MM.1S (cell line): Measurements from ENCODE around the gene DISC1.

ENCODE experiments used
- DNase-seq: peaks from one replicate; pipeline ENCODE4 v3.0.0-alpha.2; 2015
- H2AFZ ChIP-seq: fragments of 300-600 bp; sonication (generic); 2 replicates; pipeline ENCODE4 v1.6.0; 2016; ENCODE audit warnings: antibody characterized with exemption, low read length
- H3F3A ChIP-seq: fragments of 300-600 bp; sonication (generic); 2 replicates; pipeline ENCODE4 v1.6.1; 2016; ENCODE audit warnings: mild to moderate bottlenecking, antibody characterized with exemption, low read length, moderate library complexity, mixed read lengths; ENCODE audit not compliant: insufficient read depth
- H3K27ac ChIP-seq: fragments of 300-600 bp; sonication (generic); 2 replicates; pipeline ENCODE4 v1.5.1; 2016; ENCODE audit warnings: mild to moderate bottlenecking, low read length
- H3K27me3 ChIP-seq: fragments of 300-600 bp; sonication (generic); replicated peaks from 2 replicates; pipeline ENCODE4 v1.6.0; 2016; ENCODE audit warnings: low read length; ENCODE audit not compliant: insufficient read depth
- H3K36me3 ChIP-seq: fragments of 300-600 bp; sonication (generic); replicated peaks from 2 replicates; pipeline ENCODE4 v1.6.1; 2016; ENCODE audit warnings: mild to moderate bottlenecking, low read length, mixed read lengths; ENCODE audit not compliant: insufficient read depth
- H3K4me1 ChIP-seq: fragments of 300-600 bp; sonication (generic); 2 replicates; pipeline ENCODE4 v1.6.1; 2016; ENCODE audit warnings: low read length, mixed read lengths
- H3K4me2 ChIP-seq: fragments of 300-600 bp; sonication (generic); 2 replicates; pipeline ENCODE4 v1.6.0; 2016; ENCODE audit warnings: low read depth, low read length
- H3K4me3 ChIP-seq: fragments of 300-600 bp; sonication (generic); 2 replicates; pipeline ENCODE4 v1.5.1; 2016; ENCODE audit warnings: low read length, mixed read lengths
- H3K79me2 ChIP-seq: fragments of 300-600 bp; sonication (generic); 2 replicates; pipeline ENCODE4 v1.6.1; 2016; ENCODE audit warnings: mixed run types, low read length, mixed read lengths
- H3K9ac ChIP-seq: fragments of 300-600 bp; sonication (generic); 2 replicates; pipeline ENCODE4 v1.6.1; 2016; ENCODE audit warnings: low read length, mixed read lengths
- H3K9me2 ChIP-seq: fragments of 300-600 bp; sonication (generic); replicated peaks from 2 replicates; pipeline ENCODE4 v1.6.1; 2016; ENCODE audit warnings: mild to moderate bottlenecking, low read length, mixed read lengths; ENCODE audit not compliant: insufficient read depth
- H3K9me3 ChIP-seq: fragments of 300-600 bp; sonication (generic); replicated peaks from 2 replicates; pipeline ENCODE4 v1.6.1; 2016; ENCODE audit warnings: mild to moderate bottlenecking, low read length, mixed read lengths; ENCODE audit not compliant: insufficient read depth
- H4K20me1 ChIP-seq: fragments of 300-600 bp; sonication (generic); 2 replicates; pipeline ENCODE4 v1.6.1; 2016; ENCODE audit warnings: mild to moderate bottlenecking, low read length, moderate library complexity, mixed read lengths; ENCODE audit not compliant: insufficient read depth
- CTCF ChIP-seq: fragments of 300-600 bp; sonication (generic); IDR thresholded peaks from 2 replicates; pipeline ENCODE4 v1.5.1; 2016; ENCODE audit warnings: antibody characterized with exemption, low read length, mixed read lengths
- EZH2 ChIP-seq: fragments of 300-600 bp; sonication (generic); optimal IDR thresholded peaks from 2 replicates; pipeline ENCODE3; 2017; ENCODE audit warnings: low read depth, mild to moderate bottlenecking, antibody characterized with exemption, low read length, mixed read lengths
- EZH2phosphoT487 ChIP-seq: fragments of 300-600 bp; sonication (generic); IDR thresholded peaks from 2 replicates; pipeline ENCODE4 v1.6.1; 2018; ENCODE audit warnings: antibody characterized with exemption, low read length

Gene DISC1

GRCh38 chr1:231707407-231707806 is 80.8 kb downstream of the DISC1 start:
- Histone ChIP-seq H3F3A (no peaks in the 10 kb centered on the region), H3K4me2 (no peak overlapping the region), H3K9me2 (no peaks in the 10 kb centered on the region), H3K4me3 (no peak overlapping the region), H3K27ac (no peak overlapping the region), H4K20me1 (no peaks in the 10 kb centered on the region), H2AFZ (no peak overlapping the region), H3K27me3 (no peaks in the 10 kb centered on the region), H3K79me2 (no peaks in the 10 kb centered on the region), H3K9me3 (no peaks in the 10 kb centered on the region), H3K4me1 (no peaks in the 10 kb centered on the region), H3K36me3 (no peaks in the 10 kb centered on the region), H3K9ac (no peak overlapping the region)
- DNase-seq: no peak
- no peak for TF ChIP-seq CTCF
- no peak for TF ChIP-seq EZH2
- no peak for TF ChIP-seq EZH2phosphoT487

GRCh38 chr1:231708394-231708793 is 81.8 kb downstream of the DISC1 start:
- H3K4me2 ChIP-seq: no peak overlapping the region
- no peaks in the 10 kb centered on the region for H4K20me1 ChIP-seq
- DNase-seq: no peak
- H3K27ac ChIP-seq: no peak overlapping the region
- no peak overlapping the region for H3K4me3 ChIP-seq
- TF ChIP-seq EZH2 (no peak), CTCF (no peak), EZH2phosphoT487 (no peak)
- no peaks in the 10 kb centered on the region for H3K9me3 ChIP-seq
- H3K9me2 ChIP-seq: no peaks in the 10 kb centered on the region
- H3F3A ChIP-seq: no peaks in the 10 kb centered on the region
- no peaks in the 10 kb centered on the region for H3K27me3 ChIP-seq
- no peaks in the 10 kb centered on the region for H3K79me2 ChIP-seq
- no peak overlapping the region for H3K9ac ChIP-seq
- H2AFZ ChIP-seq: no peak overlapping the region
- H3K36me3 ChIP-seq: no peaks in the 10 kb centered on the region
- no peaks in the 10 kb centered on the region for H3K4me1 ChIP-seq

- no peak overlapping the region for H2AFZ ChIP-seq
- H3K27me3 ChIP-seq: no peaks in the 10 kb centered on the region
- H3K9me3 ChIP-seq: no peaks in the 10 kb centered on the region
- H3F3A ChIP-seq: no peaks in the 10 kb centered on the region
- no peaks in the 10 kb centered on the region for H4K20me1 ChIP-seq
- H3K4me3 ChIP-seq: no peak overlapping the region
- H3K79me2 ChIP-seq: no peaks in the 10 kb centered on the region
- TF ChIP-seq CTCF (no peak), EZH2phosphoT487 (no peak), EZH2 (no peak)
- H3K4me1 ChIP-seq: no peaks in the 10 kb centered on the region
- H3K9ac ChIP-seq: no peak overlapping the region
- DNase-seq: no peak
- no peak overlapping the region for H3K4me2 ChIP-seq
- H3K27ac ChIP-seq: no peak overlapping the region
- H3K36me3 ChIP-seq: no peaks in the 10 kb centered on the region
- no peaks in the 10 kb centered on the region for H3K9me2 ChIP-seq
Measured at GRCh38 chr1:231714440-231714839, 87.8 kb downstream of the DISC1 start.
